Measurements from ENCODE around the gene EEF2KMT. TPM values are rescaled to one million over a fixed set of nuclear protein-coding genes. Genes with fewer than 3 reads are reported as not detected.

EEF2KMT gene
- total and polyA plus RNA-seq, 2 of the 8 experiments (the other 6 are each of a cell fraction or from before 2014, with no cell fraction given), result 35.8 to 37.0 TPM

- Histone ChIP-seq H4K5ac (ENCODE audit: insufficient read length, low read depth, low read length) (no peak overlapping the region), H3K27me3 (replicated peaks in 1 of 4; ENCODE audit: control insufficient read depth in 3 of 4, extremely low read depth in 1 of 4, insufficient read depth in 3 of 4, low read length in 3 of 4) (no peaks in the 10 kb centered on the region), H4K20me1 (replicated peaks in 1 of 2; ENCODE audit: control insufficient read depth in 1 of 2, insufficient read depth in 2 of 2, low read length in 2 of 2) (no peaks in the 10 kb centered on the region), H3K23me2 (ENCODE audit: low read depth, low read length) (no peaks in the 10 kb centered on the region; the same call in 1 of the 2 replicates), H3K27ac (ENCODE audit: low read depth, low read length) (no peak overlapping the region), H3K14ac (ENCODE audit: insufficient read length) (no peak overlapping the region), H2BK120ac (replicated peaks; ENCODE audit: low read depth, low read length) (no peak overlapping the region), H3K4me2 (ENCODE audit: insufficient read depth in 1 of 2, low read depth in 2 of 2, low read length in 2 of 2) (no peak overlapping the region), H4K8ac (ENCODE audit: extremely low read depth, insufficient read depth, low read length) (0 out of 2 replicates have a peak overlapping the region, but pooled peaks have one; percentile 68), H3K36me3 (ENCODE audit: control insufficient read depth in 2 of 4, insufficient read depth in 4 of 4, low read length in 3 of 4) (no peaks in the 10 kb centered on the region), H3K4me3 (ENCODE audit: extremely low read depth in 1 of 4, insufficient read depth in 2 of 4, low read depth in 3 of 4, low read length in 4 of 4) (no peak overlapping the region), H3K9ac (replicated peaks in 1 of 4; ENCODE audit: extremely low read depth in 1 of 4, low read depth in 3 of 4, low read length in 3 of 4) (no peak overlapping the region), H2BK20ac (ENCODE audit: low read length) (no peak overlapping the region), H3K4ac (replicated peaks; ENCODE audit: insufficient read length, low read depth, low read length) (no peak overlapping the region), H2BK5ac (ENCODE audit: low read depth, low read length) (no peak overlapping the region), H2AK5ac (ENCODE audit: low read depth, low read length) (no peak overlapping the region), H3K56ac (replicated peaks; ENCODE audit: insufficient read length, low read depth, low read length) (no peak overlapping the region), H3K18ac (ENCODE audit: extremely low read depth, low read length) (no peak overlapping the region), H3K79me1 (ENCODE audit: low read depth, low read length) (no peaks in the 10 kb centered on the region), H2AFZ (ENCODE audit: low read length) (no peak overlapping the region), H3K79me2 (ENCODE audit: control insufficient read depth in 1 of 2, insufficient read depth in 2 of 2, low read length in 2 of 2) (no peaks in the 10 kb centered on the region), H3K4me1 (replicated peaks in 1 of 4; ENCODE audit: control insufficient read depth in 3 of 4, insufficient read depth in 4 of 4, low read length in 3 of 4) (peaks cover 0 to 18% (median 11%) of the 10 kb centered on the region in 4 experiments; a peak in 6 of 7 replicates), H2BK12ac (ENCODE audit: low read depth, low read length) (no peak overlapping the region), H4K91ac (replicated peaks; ENCODE audit: insufficient read length, low read length) (no peak overlapping the region), H3K9me3 (ENCODE audit: insufficient read depth in 2 of 2, low read depth in 1 of 2, low read length in 1 of 2) (no peaks in the 10 kb centered on the region), H2BK15ac (ENCODE audit: low read length) (no peak overlapping the region), H3K23ac (ENCODE audit: insufficient read length) (no peak overlapping the region)
- ChIA-PET POLR2A (ENCODE audit: partially characterized antibody) (interaction anchor here (1.6 kb wide), 1 partner anchor 17 kb away, joined by 5 read pairs; the partner anchor contains the start of gene ALG1), CTCF (ENCODE audit: partially characterized antibody) (interaction anchor here (0.9 to 28.8 kb wide), 8 partner anchors 7 to 85 kb away, joined by 3 to 625 read pairs (median 12); partner anchors contain the start of genes ALG1, C16orf89 and NAGPA)
- FAIRE-seq, result no peak
- 88% methylated on average over 16 of the region's 16 CpGs; no CpG with 5 or more reads in 1 of the 2 experiments for WGBS, 2 experiments (ENCODE audit: extremely low coverage in 1 of 2, insufficient coverage in 1 of 2, insufficient read length in 1 of 2, insufficient replicate concordance in 2 of 2, low coverage in 1 of 2, low lambda C conversion rate in 2 of 2, missing lambda C conversion rate in 1 of 2)
- no peak for DNase-seq (ENCODE audit: low read depth in 1 of 2, low spot score in 2 of 2)
- TF ChIP-seq GABPA (IDR thresholded peaks at IDR 0.05; ENCODE audit: borderline replicate concordance, insufficient read depth, low read length) (no peak), ASH2L (IDR thresholded peaks at IDR 0.05; ENCODE audit: low read length) (no peak), NANOG (IDR thresholded peaks at IDR 0.05; ENCODE audit: insufficient read depth, low read depth, low read length, poor library complexity, severe bottlenecking) (no peak), TAF7 (optimal IDR thresholded peaks at IDR 0.05; ENCODE audit: borderline replicate concordance, low read depth, low read length) (no peak), EZH2 (IDR thresholded peaks at IDR 0.05; ENCODE audit: low read depth, low read length, severe bottlenecking) (no peak)
Observed at GRCh38 chr16:5054876-5055865, 42.4 kb downstream of the EEF2KMT start.

Measured in H1 (cell line).